ENCODE measurements around the gene SUGCT. TPM values are rescaled to one million over a fixed set of nuclear protein-coding genes. Genes with fewer than 3 reads are reported as not detected.

The SUGCT gene
- total and polyA plus RNA-seq, 2 of the 13 experiments (the other 11 are each of a cell fraction or from before 2014, with no cell fraction given) = 10.1 to 22.2 TPM

DNA sequence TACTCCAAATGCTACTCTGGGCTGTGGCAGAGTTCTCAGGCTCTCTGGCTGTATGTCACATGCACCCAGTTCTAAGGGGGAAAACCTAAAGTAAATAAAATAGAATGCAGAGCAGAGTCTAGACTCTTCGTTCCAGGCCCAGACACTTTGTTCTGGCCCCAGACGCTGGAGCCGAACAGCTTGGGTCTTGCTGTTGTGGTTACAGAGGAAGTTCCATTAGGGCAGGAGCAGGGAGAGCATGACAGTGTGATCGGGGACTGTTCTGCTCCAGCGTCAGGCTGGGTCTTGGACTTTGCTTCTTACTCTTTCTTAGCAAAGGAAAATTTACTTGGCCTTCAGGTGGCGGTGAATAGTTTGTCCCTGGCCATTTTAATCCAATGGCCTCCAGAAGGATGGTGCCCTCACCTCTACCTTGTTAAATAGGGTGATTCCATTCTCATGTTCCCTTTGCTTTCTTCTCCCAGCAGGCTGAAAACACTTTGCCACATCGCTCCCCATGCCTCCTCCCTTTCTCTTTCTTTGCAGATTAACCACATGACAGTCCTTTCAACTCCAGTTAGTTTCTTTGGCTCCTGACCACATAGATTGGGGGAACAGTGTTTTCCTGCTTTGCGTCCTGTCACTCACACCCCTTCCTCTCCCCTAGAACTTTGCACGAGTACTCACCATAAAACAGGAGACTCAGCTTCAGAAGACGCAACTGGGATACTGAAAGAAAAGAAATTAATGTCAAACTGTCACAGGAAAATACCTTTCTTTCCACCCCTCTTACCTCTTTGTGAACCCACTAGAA, 730.8 kb downstream of the SUGCT start:
- Histone ChIP-seq H3K9me3 (ENCODE audit: low read length) (no peaks in the 10 kb centered on the region), H3K27me3 (ENCODE audit: control insufficient read depth in 1 of 2, insufficient read depth in 2 of 2, low read length in 2 of 2) (no peaks in the 10 kb centered on the region), H4K20me1 (ENCODE audit: insufficient read depth, low read length) (no peaks in the 10 kb centered on the region), H3K79me2 (ENCODE audit: insufficient read depth, low read length) (no peaks in the 10 kb centered on the region), H3K9ac (ENCODE audit: insufficient read depth, low read depth, low read length) (no peak overlapping the region), H3K36me3 (replicated peaks in 1 of 2; ENCODE audit: control insufficient read depth in 1 of 2, insufficient read depth in 2 of 2, low read length in 2 of 2) (no peaks in the 10 kb centered on the region), H2AFZ (ENCODE audit: low read length) (no peak overlapping the region), H3K4me3 (replicated peaks in 1 of 3; ENCODE audit: insufficient read depth in 1 of 3, low read depth in 2 of 3, low read length in 3 of 3) (no peak overlapping the region), H3K4me1 (ENCODE audit: insufficient read depth, low read length) (no peaks in the 10 kb centered on the region), H3K4me2 (ENCODE audit: low read depth, low read length) (no peak overlapping the region), H3K27ac (ENCODE audit: extremely low read length, insufficient read depth, low read length) (no peak overlapping the region)
- BruUV-seq (replicated peaks) = no TSS peak
- in situ Hi-C loops (cut with HindIII; ENCODE audit: extremely low pct_ligation_motif_present, low pct_unique_long_range_greater_than_20kb) (no loop called here), intact Hi-C loops (cut with micrococcal nuclease; ENCODE audit: unreplicated experiment) (no loop called here)
- ChIA-PET CTCF (ENCODE audit: low intra/inter-chr PET ratio, low total read pairs) (no interaction called here), POLR2A (no interaction called here)
- WGBS (ENCODE audit: low lambda C conversion rate) = 69% methylated on average over 10 of the region's 10 CpGs
- TF ChIP-seq XBP1 (CRISPR knock-in tag; IDR thresholded peaks at IDR 0.05) (no peak), SATB2 (CRISPR knock-in tag; IDR thresholded peaks at IDR 0.05) (no peak), AHR (CRISPR knock-in tag; IDR thresholded peaks at IDR 0.05) (no peak), RAD21 (CRISPR knock-in tag; IDR thresholded peaks at IDR 0.05) (no peak), ZNF766 (CRISPR knock-in tag; IDR thresholded peaks at IDR 0.05; ENCODE audit: borderline replicate concordance) (no peak), MBD4 (IDR thresholded peaks at IDR 0.05; ENCODE audit: borderline replicate concordance, low read length) (no peak), CAMTA2 (CRISPR knock-in tag; IDR thresholded peaks at IDR 0.05; ENCODE audit: borderline replicate concordance) (no peak), CHCHD3 (CRISPR knock-in tag; IDR thresholded peaks at IDR 0.05) (no peak), TBP (CRISPR knock-in tag; IDR thresholded peaks at IDR 0.05) (no peak), DNMT3B (CRISPR knock-in tag; conservative IDR thresholded peaks at IDR 0.05) (no peak)
- TF ChIP-seq, protein P1, sequence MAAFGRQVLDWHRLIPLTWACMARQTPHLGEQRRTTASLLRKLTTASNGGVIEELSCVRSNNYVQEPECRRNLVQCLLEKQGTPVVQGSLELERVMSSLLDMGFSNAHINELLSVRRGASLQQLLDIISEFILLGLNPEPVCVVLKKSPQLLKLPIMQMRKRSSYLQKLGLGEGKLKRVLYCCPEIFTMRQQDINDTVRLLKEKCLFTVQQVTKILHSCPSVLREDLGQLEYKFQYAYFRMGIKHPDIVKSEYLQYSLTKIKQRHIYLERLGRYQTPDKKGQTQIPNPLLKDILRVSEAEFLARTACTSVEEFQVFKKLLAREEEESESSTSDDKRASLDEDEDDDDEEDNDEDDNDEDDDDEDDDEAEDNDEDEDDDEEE (CRISPR knock-in tag; IDR thresholded peaks at IDR 0.05) = no peak
- TF ChIP-seq, protein P2, sequence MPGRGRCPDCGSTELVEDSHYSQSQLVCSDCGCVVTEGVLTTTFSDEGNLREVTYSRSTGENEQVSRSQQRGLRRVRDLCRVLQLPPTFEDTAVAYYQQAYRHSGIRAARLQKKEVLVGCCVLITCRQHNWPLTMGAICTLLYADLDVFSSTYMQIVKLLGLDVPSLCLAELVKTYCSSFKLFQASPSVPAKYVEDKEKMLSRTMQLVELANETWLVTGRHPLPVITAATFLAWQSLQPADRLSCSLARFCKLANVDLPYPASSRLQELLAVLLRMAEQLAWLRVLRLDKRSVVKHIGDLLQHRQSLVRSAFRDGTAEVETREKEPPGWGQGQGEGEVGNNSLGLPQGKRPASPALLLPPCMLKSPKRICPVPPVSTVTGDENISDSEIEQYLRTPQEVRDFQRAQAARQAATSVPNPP (CRISPR knock-in tag; IDR thresholded peaks at IDR 0.05) = no peak
- no peak for DNase-seq (ENCODE audit: low spot score)
- ATAC-seq = no peak
- no peak for FAIRE-seq
